Measurements from ENCODE around the gene SCN2B.

Gene SCN2B

DNA sequence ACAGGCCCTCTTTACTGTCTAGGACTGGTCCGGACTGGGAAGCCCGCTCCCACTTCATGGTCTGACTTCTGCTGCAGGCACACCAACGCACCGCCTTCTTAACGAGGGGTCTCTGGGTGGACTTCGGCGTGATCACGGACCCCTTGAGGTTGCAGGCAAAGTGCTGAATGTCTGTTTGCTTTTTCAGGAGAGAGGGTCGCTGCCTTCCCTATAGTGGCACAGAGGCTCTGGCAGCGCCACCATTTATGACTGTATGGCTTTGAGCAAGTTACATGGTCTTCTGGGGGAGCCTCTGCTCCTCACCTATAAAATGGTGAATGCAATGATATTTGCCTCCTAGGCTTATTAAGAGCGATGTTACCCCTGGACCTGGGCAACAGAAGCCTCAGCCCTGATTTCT is 22.5 kb downstream of the SCN2B start:
- DNase-seq (ENCODE audit: low read depth in 2 of 2) = no peak

GRCh38 chr11:118153516-118153915 is 22.9 kb downstream of the SCN2B start:
- DNase-seq (ENCODE audit: low read depth in 2 of 2) = no peak

DNA sequence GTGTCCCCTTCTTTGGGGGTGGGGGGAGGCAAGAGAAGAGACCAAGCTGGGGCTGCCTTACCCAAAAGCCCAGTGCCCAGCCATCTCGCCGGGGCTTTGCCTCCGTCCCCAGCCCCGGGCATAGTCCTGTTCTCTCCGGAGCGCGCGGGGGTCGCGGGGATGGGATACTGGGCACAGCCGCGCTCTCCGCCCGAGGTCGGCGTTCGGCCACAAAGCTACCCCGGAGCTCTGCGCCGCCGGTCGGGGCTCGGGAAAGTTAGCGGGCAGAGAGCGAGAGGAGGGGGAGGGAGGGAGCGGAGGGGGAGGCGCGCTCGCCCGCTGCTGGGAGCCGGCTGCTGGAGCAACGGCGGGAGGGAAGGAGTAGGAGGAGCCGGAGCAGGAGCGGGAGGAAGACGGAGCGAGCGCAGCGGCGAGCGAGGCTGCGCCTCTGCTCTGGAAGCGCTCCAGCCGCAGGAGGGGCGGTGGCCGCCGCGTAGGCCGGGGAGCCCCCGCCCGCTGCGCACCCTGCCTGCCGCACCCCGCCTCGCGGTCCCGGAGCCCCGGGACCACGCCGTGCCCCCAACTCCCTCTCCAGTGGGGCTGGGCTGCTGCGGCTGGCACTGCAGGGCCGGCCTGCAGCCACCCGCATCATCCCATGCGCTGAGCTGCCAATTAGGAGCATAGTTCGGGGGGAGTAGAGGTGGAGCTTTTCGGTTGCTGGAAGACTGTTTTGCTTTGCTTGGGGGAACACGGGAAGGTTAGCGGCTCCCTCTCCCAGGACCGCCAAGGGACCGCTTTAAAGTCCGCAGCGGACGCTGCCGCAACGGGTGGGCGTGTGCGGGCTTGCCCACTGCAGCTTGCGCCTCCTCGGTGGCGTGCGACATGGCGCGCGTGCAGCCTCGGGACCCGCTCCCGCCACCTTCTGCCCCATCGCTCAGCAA is 23.6 kb downstream of the SCN2B start, which contains the start of gene SCN4B:
TSS of gene SCN4B (minus strand) at position 272 of the 920 bp plus-strand sequence. CDS start at position 122, 150 bp downstream.
- DNase-seq (ENCODE audit: low read depth in 2 of 2) = no peak

GRCh38 chr11:118152020-118152551 is 24.4 kb downstream of the SCN2B start:
- no peak for DNase-seq (ENCODE audit: low read depth in 2 of 2)

GRCh38 chr11:118151431-118151830 is 25.0 kb downstream of the SCN2B start:
- DNase-seq (ENCODE audit: low read depth in 2 of 2) = no peak

DNA sequence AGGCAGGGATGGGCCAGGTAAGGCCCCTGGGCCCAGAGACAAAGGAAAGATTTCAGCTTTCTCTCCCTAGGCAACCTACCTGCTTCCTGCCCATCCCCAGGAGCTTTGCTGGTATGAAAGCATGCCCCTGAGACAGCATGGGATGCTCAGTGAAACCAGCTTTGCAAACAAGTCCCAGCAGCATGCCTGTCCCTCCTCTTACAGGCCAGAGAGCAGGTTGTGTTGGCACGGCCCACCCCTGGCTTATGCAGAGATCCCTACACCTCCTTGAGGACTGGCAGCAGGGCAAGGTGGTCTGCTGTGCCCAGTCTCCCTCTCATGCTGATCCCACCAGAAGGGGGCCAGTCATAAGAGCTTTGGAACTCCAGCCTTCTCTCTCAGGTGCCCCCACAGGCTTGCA is 26.9 kb downstream of the SCN2B start:
- DNase-seq (ENCODE audit: low read depth in 2 of 2) = no peak

DNA sequence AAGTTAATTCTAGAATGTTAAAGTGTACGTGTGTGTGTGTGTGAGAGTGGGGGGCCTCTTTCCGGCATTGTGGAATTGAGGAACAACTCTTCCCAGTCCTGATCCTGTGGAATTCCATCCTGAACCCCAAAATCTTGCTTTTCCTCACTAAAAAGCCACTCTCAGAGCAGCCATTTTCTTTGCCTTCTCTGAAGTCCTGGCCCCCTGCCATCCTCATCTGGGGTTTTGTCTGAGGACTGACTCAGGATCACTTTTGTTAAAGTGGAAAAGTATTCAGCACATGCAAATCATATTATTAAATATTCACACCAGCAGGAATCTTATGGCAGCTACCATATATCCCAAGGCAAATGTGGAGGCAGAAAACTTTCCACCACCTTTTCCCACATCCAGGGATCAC is 27.6 kb downstream of the SCN2B start:
- DNase-seq (ENCODE audit: low read depth in 2 of 2) = no peak

GRCh38 chr11:118148240-118148639 is 28.2 kb downstream of the SCN2B start:
- no peak for DNase-seq (ENCODE audit: low read depth in 2 of 2)

DNA sequence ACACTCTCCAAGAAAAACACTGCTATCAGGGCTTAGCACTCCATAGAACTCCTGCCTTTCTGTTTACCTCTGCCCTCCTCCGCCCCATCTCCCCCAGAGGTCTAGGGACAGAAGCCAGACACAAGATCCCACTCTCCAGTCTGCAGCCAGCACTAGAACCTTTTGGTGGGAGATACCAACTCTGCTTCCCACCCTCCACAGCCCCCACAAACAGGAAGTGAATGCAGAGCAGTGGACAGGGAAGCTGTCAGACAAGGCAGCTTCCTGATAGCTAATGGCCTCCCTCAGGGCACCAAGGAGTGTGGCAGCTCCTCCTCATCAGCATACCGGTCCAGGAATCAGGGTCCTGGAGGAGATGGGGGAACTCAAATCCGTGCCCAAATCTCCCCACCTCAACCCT is 28.9 kb downstream of the SCN2B start:
- no peak for DNase-seq (ENCODE audit: low read depth in 2 of 2)

- no peak for DNase-seq (ENCODE audit: low read depth in 2 of 2)
Measured at GRCh38 chr11:118146554-118146953, 29.9 kb downstream of the SCN2B start.

GRCh38 chr11:118145285-118146227 is 30.9 kb downstream of the SCN2B start:
- DNase-seq (ENCODE audit: low read depth in 2 of 2) = peak; percentile 80 to 94

DNA sequence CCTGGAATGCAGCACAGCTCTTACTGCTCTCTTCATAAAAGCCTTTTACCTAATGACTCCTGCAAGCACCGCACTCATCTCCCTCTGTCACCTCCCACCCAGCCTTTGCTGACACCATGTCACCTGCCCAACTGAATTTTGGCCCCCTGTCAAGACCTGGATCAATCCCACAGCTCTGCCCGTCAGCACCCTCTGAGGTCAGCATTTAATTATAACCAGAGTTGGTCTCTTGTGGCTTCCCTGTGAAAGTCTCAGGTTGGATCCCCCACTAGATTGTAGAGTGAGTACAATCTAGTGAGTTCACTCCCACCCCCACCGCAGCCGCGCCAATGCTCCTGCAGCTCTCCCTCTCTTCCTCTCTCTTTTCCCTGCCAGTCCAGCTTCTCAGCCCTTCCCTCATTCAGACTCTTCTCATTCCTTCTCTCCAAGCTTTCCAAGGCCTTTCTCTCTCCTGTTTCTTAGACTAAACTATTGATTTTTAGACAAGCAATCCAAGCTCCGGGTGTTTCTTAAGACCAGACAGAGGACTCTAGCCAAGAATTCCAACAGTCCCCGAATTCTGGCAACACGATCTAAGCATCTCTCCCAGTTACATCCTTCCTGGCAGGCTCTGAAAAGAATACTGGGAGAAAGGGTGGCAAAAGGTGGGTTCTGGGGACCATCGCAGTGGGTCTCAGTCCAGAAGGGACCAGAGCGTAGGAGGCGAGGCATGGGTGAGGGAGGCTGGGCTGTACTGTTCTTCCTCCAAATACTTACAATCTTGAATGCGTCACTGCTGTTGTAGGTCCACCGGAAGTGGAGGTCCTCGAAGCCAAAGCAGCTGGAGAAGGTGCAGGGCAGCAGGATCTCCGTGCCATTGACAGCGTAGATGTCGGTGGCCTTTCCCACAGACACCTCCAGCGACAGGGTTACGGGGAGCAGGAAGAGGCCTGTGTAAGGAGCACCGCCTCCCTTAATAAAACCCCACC is 31.9 kb downstream of the SCN2B start:
- DNase-seq (ENCODE audit: low read depth in 2 of 2) = no peak

GRCh38 chr11:118143661-118144185 is 32.7 kb downstream of the SCN2B start:
- DNase-seq (ENCODE audit: low read depth in 2 of 2) = no peak

GRCh38 chr11:118142809-118143208 is 33.6 kb downstream of the SCN2B start:
- no peak for DNase-seq (ENCODE audit: low read depth in 2 of 2)

- no peak for DNase-seq (ENCODE audit: low read depth in 2 of 2)
Measured at GRCh38 chr11:118142081-118142480, 34.4 kb downstream of the SCN2B start.

DNA sequence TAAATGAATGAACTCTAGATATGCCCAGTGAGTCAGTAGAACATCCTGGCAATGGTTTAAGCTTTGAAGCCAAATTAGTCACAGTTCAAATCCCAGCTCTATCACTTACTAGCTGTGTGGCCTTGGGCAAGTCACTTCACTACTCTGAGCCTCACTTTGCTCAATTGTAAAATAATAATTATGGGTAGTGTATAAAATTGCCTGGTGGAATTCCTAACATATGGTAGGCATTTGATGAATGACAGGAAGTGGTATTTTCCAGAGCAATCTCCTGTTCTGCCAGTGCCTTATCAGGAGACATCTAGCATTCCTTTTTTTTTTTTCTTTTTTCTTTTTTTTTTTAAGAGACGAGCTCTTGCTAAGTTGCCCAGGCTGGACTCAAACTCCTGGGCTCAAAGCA is 36.9 kb downstream of the SCN2B start:
- no peak for DNase-seq (ENCODE audit: low read depth in 2 of 2)

DNA sequence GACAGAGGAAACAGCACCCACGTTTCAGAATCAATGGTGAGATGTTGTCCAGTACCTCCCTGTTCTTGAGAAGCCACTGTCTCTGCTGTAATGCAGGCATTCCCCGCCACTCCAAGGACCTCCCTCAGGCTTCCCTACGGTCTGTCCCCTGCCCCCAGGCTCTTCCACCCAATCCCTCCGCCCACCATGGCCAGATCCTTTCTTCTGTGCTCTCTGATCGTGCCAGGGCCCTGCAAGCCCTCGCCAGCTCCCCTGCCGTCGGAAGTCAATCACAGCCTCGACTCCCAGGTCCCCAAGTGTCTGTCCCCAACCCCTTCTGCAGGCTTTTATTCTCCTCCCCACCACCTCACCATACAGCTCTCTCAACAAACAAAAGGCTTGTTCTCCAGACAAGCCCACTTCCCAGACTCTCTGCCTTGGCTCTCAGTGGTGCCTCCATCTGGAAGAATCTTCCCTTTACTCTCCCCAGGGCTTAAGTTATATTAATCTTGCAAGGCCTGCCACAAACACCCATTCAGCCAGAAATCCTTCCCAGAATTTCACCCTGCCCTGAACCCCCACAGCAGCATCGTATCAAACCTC is 37.5 kb downstream of the SCN2B start:
- no peak for DNase-seq (ENCODE audit: low read depth in 2 of 2)

- no peak for DNase-seq (ENCODE audit: low read depth in 2 of 2)
Measured at GRCh38 chr11:118136801-118137200, 39.6 kb downstream of the SCN2B start.

GRCh38 chr11:118136341-118136740 is 40.1 kb downstream of the SCN2B start:
- DNase-seq (ENCODE audit: low read depth in 2 of 2) = no peak

- no peak for DNase-seq (ENCODE audit: low read depth in 2 of 2)
Measured at GRCh38 chr11:118135796-118136165, 40.7 kb downstream of the SCN2B start.
